Right lobe of liver (tissue), 6 donors: ENCODE measurements around the gene PFDN2. TPM values are rescaled to one million over a fixed set of nuclear protein-coding genes. Genes with fewer than 3 reads are reported as not detected.

ENCODE experiments used
- ATAC-seq, 4 donors: fragments of 200-7000 bp; cut with Tn5 transposase; one replicate each; pipeline ENCODE4 v1.9.1; 2020; ENCODE audit warnings: mild to moderate bottlenecking in 4 of 4, moderate library complexity in 4 of 4
- DNase-seq, 3 donors: peaks; one replicate each; pipeline ENCODE4 v3.0.0-alpha.2; 2020
- H3K27ac ChIP-seq, 3 donors: fragments of 200-600 bp; one replicate each; pipeline ENCODE4 v1.8.0; 2022
- H3K27me3 ChIP-seq, 2 donors: fragments of 200-600 bp; one replicate each; pipeline ENCODE4 v1.8.0; 2022
- H3K36me3 ChIP-seq, 4 donors: fragments of 200-600 bp; sonication (generic) in 1 of 4; one replicate each; pipeline versions ENCODE4 v1.5.1 to v1.8.0; 2017 to 2022; ENCODE audit warnings: control low read depth in 1 of 4
- H3K4me1 ChIP-seq, 4 donors: fragments of 200-600 bp; sonication (generic) in 1 of 4; one replicate each; pipeline versions ENCODE4 v1.5.1 to v1.8.0; 2017 to 2022; ENCODE audit warnings: control low read depth in 1 of 4
- H3K4me3 ChIP-seq, 3 donors: fragments of 200-600 bp; one replicate each; pipeline ENCODE4 v1.8.0; 2022
- H3K9me3 ChIP-seq, 4 donors: fragments of 200-600 bp; sonication (generic) in 1 of 4; one replicate each; pipeline versions ENCODE4 v1.5.1 to v1.8.0; 2017 to 2022; ENCODE audit warnings: control low read depth in 1 of 4
- CTCF ChIP-seq, 4 donors: fragments of 200-600 bp in 3 of 4; fragments of 450-650 bp in 1 of 4; IDR thresholded peaks; one replicate each; pipeline versions ENCODE4 v1.5.1 to v1.8.0; 2016 to 2022; ENCODE audit warnings: antibody characterized with exemption in 4 of 4, mild to moderate bottlenecking in 2 of 4
- POLR2A ChIP-seq: fragments of 450-650 bp; IDR thresholded peaks from one replicate; pipeline ENCODE4 v1.6.1; 2017; ENCODE audit warnings: antibody characterized with exemption, mild to moderate bottlenecking
- WGBS: methylation state at CpG from one replicate; pipeline ENCODE4 v1.1.6; 2018; ENCODE audit warnings: low coverage, low lambda C conversion rate; ENCODE audit not compliant: insufficient coverage; ENCODE audit errors: missing lambda C conversion rate; 5-methylcytosine and 5-hydroxymethylcytosine counted together
- intact Hi-C, 2 donors: fragments of 100-400 bp; cut with DNase I; formaldehyde crosslinking; loops; one replicate each; pipeline versions ENCODE4 v1.11.2 to v1.14.1; 2022
- total RNA-seq, 6 experiments: library from RNA; depleted of rRNA in 2 of 6; stranded (reverse); fragments of >200 nt in 2 of 6; fragmentation: NEBNext Ultra II Directional in 3 of 6; extraction: Animal tissue kit (Norgen Biotek cat#: 25700) in 3 of 6; gene quantifications; one replicate each; pipeline versions ENCODE4 v1.1.0 to v1.2.4, GENCODE V29; 2016 to 2023
- donor health status: DM: no; HTN: yes; CAD: no.
- donor health status: DM: no; HTN: no; CAD: no.
- donor health status: DM: no; HTN: no; CAD: no.
- donor health status: DM: no; HTN: yes; CAD: no.
- donor health status: DM: no; HTN: yes; CAD: no.

The PFDN2 gene
- total RNA-seq, 6 experiments from 2014 or later: 16.6 to 37.5 (median 25.8) TPM

GRCh38 chr1:161158316-161159010, 40.6 kb upstream of the PFDN2 start:
- peak overlapping the region; percentile 73 to 85 (median 78) for H3K27ac ChIP-seq

DNA sequence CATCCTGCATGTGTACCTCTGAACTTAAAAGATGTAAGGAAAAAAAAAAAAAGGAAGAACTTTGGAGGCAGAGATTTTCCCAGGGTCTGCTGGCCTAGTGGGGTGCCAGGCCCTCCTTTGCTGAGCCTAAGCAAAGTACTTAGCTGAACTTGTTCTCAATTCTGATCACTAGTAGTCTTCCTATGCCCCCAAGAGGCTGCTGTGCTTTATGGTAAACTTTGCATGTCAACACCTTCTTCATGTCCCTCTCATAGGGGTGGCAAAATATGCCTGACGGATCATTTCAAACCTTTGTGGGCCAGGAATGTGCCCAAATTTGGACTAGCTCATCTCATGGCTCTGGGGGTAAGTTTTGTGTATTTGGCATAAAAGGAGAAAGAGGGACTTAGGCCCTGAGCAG, 40.0 kb upstream of the PFDN2 start:
- Histone ChIP-seq H3K27me3 (no peaks in the 10 kb centered on the region), H3K4me3 (no peak overlapping the region), H3K9me3 (no peaks in the 10 kb centered on the region), H3K4me1 (peaks cover 0 to 8% (median 0%) of the 10 kb centered on the region in 4 donors), H3K36me3 (peaks cover 0 to 13% (median 0%) of the 10 kb centered on the region in 4 donors), H3K27ac (no peak overlapping the region)
- no peak for TF ChIP-seq CTCF (IDR thresholded peaks at IDR 0.05)
- ATAC-seq (no peak), DNase-seq (no peak)
- 100% methylated on average over 1 of the region's 1 CpG for WGBS
- intact Hi-C loops: no loop called here

More at GRCh38 chr1:161158316-161159010, 40.6 kb upstream of the PFDN2 start:
- ATAC-seq: no peak
- Histone ChIP-seq H3K4me3 (peak overlapping the region; percentile 84 to 93 (median 87)), H3K27me3 (no peaks in the 10 kb centered on the region), H3K9me3 (no peaks in the 10 kb centered on the region), H3K36me3 (peaks cover 0 to 18% (median 0%) of the 10 kb centered on the region in 4 donors), H3K4me1 (peaks cover 0 to 8% (median 0%) of the 10 kb centered on the region in 4 donors)
- no peak for TF ChIP-seq CTCF (IDR thresholded peaks at IDR 0.05)
- TF ChIP-seq POLR2A: no peak
- WGBS: 50% methylated on average over 5 of the region's 9 CpGs
- intact Hi-C loops: no loop called here
- DNase-seq: no peak

DNA sequence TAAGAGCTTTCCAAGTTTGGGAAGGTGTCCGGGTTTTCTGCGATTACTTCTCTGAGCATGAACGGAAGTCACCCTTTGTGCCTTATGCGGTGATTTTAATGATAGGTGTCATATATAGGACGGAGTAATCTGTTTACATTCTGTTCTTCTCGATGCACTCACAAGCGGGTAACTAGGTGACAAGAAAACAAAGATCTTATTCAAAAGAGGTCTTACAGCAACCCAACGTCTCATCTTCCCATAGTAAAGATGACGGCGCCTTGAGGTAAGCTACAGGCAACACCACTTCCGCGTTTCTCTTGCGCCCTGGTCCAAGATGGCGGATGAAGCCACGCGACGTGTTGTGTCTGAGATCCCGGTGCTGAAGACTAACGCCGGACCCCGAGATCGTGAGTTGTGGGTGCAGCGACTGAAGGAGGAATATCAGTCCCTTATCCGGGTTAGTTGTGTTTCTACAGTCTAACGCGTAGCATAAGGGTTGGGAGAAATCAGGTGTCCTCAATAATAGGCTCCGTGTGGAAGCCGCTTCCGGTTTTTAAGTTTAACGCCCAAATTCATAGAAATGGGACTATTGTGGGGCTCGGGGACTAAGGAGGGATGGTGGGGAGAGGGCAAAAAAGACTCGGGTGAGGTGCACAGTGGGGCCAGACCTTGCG, 36.0 kb upstream of the PFDN2 start, which contains the start of gene UFC1:
Gene UFC1, plus strand, starts transcription at position 297 of the 656 bp plus-strand sequence. Its CDS starts 20 bp downstream, at position 317.
- Histone ChIP-seq H3K9me3 (no peaks in the 10 kb centered on the region), H3K27me3 (no peaks in the 10 kb centered on the region), H3K27ac (peak within 1 kb of the TSS; percentile 78 to 96 (median 94)), H3K4me1 (no peaks in the 10 kb centered on the region), H3K36me3 (peaks cover 0 to 5% (median 0%) of the 10 kb centered on the region in 4 donors), H3K4me3 (peak within 1 kb of the TSS; percentile 58 to 76 (median 65))
- under 1% methylated on average over 32 of the region's 33 CpGs for whole genome bisulfite sequencing
- peak; percentile 61 for TF ChIP-seq POLR2A
- TF ChIP-seq CTCF (IDR thresholded peaks at IDR 0.05): no peak
- DNase-seq (peak; percentile 69 to 84 (median 80)), ATAC-seq (peak; percentile 93 to 95 (median 93))
- intact Hi-C loops: no loop called here

GRCh38 chr1:161153176-161153575, 35.3 kb upstream of the PFDN2 start:
- WGBS: 28% methylated on average over 9 of the region's 9 CpGs
- H3K4me1 ChIP-seq: no peaks in the 10 kb centered on the region
- intact Hi-C loops: no loop called here
- no peaks in the 10 kb centered on the region for H3K27me3 ChIP-seq
- no peaks in the 10 kb centered on the region for H3K9me3 ChIP-seq
- peaks cover 0 to 5% (median 0%) of the 10 kb centered on the region in 4 donors for H3K36me3 ChIP-seq
- H3K27ac ChIP-seq: peak overlapping the region; percentile 78 to 96 (median 94)
- TF ChIP-seq CTCF (IDR thresholded peaks at IDR 0.05) (no peak), POLR2A (no peak)
- peak overlapping the region; percentile 58 to 76 (median 65) for H3K4me3 ChIP-seq
- DNase-seq (no peak), ATAC-seq (no peak)
